KBM-7 (cell line): ENCODE measurements around the gene TSPEAR.

Experiments
- DNase-seq: peaks from one replicate; pipeline ENCODE4 v3.0.0-alpha.2; 2015
- in situ Hi-C: fragments of 300-500 bp; cut with MboI; formaldehyde crosslinking; loops from 2 replicates; pipeline ENCODE4 v1.14.3; 2020; ENCODE audit warnings: low sequenced_read_pairs, low pct_unique_long_range_greater_than_20kb, mixed read lengths

TSPEAR gene

GRCh38 chr21:44521928-44522752, 189.2 kb downstream of the TSPEAR start:
- in situ Hi-C loops = no loop called here
- no peak for DNase-seq

GRCh38 chr21:44521301-44521927, 190.0 kb downstream of the TSPEAR start:
- no peak for DNase-seq
- in situ Hi-C loops = no loop called here

DNA sequence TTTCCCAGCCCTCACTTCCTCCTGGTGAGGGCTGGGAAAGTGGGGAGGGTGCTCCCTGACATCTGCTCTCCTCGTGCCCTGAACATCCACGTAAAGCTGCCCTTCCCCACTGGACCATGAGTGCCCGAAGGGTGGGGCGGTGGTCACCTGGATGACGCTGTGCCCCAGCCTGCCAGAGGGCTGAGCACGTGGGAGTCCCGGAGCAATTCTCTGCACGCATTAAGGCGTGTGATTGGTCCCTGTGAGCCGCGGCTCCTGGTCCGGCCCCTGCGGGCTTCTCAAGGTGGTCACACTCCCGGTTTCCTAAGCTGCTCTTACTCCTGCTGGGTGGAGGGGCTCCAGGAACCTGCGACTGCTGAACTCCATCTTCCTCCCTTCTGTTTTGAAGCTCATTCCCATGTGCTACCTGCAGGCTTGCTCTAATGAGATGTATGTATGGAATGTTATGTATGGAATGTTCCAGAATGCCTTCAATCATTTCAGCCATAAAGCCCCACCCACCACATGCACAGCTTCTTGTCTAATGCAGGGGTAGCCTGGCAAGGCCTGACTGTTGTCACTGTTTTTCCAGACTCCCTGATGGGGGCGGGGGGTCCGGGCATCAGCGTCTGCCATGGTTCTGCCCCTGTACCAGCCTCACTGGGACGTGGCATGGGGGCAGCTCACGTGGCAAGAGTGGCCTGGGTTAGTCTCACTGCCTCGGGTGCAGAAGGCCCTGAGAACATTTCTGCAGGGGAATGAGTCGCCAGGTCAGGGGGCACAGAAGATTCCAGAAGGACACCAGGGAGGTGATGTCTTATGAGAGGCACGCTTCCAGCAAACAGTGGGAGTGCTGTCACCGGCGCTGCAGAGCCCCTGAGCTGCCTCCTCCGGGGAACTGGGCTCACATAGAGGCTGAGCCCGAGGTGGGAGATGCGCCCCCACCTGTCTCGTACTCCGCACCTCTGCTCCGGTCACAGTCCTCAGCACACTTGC, 190.8 kb downstream of the TSPEAR start:
- no peak for DNase-seq
- in situ Hi-C loops = no loop called here

GRCh38 chr21:44519346-44520325, 191.7 kb downstream of the TSPEAR start:
- DNase-seq = no peak
- in situ Hi-C loops = no loop called here

DNA sequence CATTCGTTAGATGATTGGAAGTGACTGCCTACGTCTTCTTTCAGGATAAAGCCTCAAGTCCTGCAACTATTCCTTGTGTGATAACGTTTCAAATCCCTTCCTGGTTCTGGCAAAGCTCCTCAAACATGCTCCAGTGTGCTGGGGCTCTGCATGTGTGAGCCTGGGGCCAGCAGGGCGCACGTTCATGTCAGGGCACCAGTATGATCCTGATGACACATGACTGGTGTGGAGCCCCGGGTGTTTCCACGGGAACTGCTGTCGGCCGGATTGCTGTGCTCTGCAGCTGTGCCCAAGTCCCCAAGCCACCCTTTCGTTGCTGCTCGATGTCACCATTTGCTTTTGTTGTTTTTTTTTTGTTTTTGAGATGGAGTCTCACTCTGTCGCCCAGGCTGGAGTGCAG, 192.7 kb downstream of the TSPEAR start:
- no peak for DNase-seq
- in situ Hi-C loops = no loop called here

GRCh38 chr21:44517175-44517899, 194.0 kb downstream of the TSPEAR start:
- in situ Hi-C loops = no loop called here
- DNase-seq = no peak

- in situ Hi-C loops = no loop called here
- no peak for DNase-seq
Measured at GRCh38 chr21:44516828-44517174, 194.6 kb downstream of the TSPEAR start.

GRCh38 chr21:44516342-44516741, 195.0 kb downstream of the TSPEAR start:
- DNase-seq = no peak
- in situ Hi-C loops = no loop called here

DNA sequence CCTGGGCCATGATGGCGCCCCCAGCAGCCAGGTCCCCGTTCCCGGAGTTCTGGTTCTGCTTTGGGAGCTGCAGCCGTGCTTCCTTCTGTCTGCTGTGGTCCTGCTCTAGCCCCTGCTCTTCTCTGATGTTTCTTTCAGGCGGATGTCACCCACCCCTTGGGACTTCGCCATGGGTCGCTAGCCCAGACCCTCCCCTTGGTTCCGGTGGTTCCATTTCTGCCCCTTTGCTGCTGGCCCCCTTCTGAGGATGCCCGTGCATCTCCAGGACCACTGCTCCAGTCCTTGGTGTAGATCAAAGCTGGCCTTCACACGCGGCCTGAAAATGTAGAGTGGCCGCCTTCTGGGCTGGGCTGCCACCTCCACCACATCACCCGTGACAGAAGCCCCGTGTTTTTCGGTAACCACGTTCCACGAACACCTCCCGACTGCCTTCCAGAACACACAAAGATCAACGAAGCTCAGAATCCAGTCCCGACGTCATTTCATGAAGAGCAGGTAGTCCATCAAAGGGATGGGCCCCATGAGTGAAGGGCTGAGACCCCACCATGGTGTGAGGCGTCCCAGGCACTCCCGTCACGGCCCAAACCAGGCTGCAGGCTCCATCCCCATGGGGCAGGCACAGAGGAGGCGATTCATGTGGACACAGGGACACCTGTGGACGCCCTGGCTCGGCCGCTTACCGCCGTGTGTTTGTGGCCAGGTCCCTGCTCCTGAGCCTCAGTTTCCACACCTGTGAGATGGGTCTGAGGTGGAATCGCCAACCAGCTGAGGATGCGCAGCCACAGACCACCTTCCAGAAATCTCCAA, 195.8 kb downstream of the TSPEAR start:
- in situ Hi-C loops = no loop called here
- DNase-seq = no peak

DNA sequence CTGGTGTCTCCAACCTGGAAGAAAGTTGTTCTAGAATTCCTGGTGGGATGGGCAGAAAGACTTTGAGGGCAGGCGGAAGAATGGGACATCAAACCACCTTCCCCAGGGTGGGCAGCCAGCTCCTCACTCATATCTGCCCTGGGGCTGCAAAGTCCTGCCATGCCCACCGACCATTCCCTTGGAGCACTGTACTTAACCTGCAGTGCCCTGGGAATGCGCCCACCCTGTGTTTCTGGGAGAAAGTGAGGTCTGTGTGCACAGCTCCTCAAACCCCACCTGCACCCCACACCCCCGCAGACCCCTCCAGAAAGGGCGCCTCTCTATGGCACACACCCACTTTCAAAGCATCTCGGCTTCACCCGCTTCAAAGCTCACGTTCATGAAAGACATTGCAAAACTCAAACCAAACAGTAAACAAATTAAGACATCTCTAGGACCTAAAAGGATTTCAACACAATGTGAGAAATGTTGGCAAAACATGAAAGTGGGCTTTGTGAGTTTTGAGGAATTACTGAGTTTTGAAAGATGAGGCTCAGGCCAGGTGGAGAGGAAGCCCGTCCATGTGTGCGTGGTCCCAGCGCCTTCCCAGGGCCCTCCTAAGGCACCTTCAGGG, 196.5 kb downstream of the TSPEAR start:
- in situ Hi-C loops = no loop called here
- DNase-seq = no peak

GRCh38 chr21:44514218-44514520, 197.2 kb downstream of the TSPEAR start:
- no peak for DNase-seq
- in situ Hi-C loops = no loop called here

GRCh38 chr21:44513389-44514217, 197.8 kb downstream of the TSPEAR start:
- in situ Hi-C loops = no loop called here
- DNase-seq = no peak

DNA sequence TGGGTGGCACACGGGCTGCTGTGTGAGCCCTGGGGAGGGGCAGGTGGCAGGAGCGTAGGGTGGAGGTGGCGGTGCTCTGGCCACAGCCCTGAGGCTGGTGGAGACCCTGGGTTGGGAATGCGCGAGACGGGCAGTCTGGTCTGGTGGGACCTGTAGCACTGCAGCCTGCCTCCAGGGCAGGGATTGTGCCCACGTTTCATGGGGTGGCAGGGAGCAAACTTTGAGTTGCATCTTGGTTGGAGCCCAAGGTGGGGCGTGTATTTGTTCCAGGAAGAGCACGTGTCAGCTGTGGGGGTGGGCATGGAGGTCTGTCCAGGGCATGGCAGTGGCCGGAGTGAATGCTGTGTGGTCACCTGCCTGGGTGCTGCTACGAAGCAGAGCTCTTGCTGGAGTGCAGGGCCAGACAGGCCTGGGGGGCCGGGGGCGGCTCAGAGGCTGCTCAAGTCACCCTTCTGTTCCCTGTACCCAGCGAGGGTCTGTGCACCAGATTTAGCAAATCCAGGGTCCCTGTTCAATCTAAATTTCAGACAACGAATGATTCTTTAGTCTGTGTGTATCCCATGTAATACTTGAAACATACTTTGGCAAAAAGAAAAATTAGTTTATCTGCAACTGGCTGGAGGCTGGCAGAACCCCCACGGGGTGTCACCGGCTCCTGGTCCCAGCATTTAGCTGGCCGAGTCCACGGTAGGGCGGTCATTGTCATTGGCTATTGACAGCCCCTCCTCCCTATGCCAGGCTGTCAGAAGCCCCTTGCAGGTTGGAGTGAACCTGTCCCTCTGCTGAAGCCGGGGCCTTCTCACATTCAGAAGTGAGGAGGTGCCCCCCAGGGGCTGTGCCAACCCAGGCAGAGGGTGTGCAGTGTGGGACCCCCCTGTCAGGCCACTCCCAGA, 198.6 kb downstream of the TSPEAR start:
- in situ Hi-C loops = no loop called here

GRCh38 chr21:44511938-44512275, 199.5 kb downstream of the TSPEAR start:
- in situ Hi-C loops = no loop called here
- DNase-seq = no peak

More for the DNA sequence above, 198.6 kb downstream of the TSPEAR start:
- DNase-seq = no peak

DNA sequence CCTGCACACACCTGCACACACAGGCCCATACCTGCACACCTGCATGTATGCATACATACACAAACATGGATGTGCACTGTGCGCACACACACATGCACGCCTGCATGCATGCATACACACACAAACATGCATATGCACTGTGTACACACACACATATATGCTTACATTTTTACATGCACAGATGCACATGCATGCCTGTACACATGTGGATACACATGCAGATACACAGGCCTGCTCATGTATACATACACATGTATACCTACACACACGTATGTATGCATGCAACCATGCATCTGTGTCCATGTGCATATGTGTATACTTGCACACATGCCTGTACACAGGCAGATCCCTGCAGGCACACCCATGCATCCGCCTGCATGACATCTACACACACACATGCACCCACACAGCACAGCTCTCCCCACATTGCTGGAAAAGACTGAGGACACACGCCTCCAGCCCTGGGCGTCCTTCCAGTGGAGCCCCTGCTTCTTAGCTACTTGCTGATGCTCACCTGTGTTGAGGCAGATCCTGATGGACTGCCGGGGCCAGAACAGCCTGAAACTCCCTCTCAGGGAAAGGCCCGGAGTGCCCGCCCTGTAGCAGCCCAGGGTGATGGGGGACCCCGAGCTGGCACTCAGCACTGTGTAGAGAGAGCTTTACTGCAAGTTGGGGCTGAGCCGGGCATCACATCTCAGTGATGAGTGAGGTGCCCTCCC, 200.0 kb downstream of the TSPEAR start:
- in situ Hi-C loops = no loop called here
- no peak for DNase-seq
